ENCODE measurements around the gene SP7. TPM values are rescaled to one million over a fixed set of nuclear protein-coding genes. Genes with fewer than 3 reads are reported as not detected.
"Not testable (repeated sequence)": the region's sequence is repeated elsewhere in the genome, so short reads cannot be mapped to it uniquely, and the experiment has no call there.

The SP7 gene
- total RNA-seq, 2 experiments from 2014 or later, result not detected

GRCh38 chr12:53299454-53300180, 36.5 kb downstream of the SP7 start, which contains the start of gene MYG1:
TSS of gene MYG1 (plus strand) at chr12:53299695. CDS start at chr12:53299738, 43 bp downstream.
- H3K4me3 Mint-ChIP-seq, result peak within 1 kb of the TSS; percentile 89
- no peaks in the 10 kb centered on the region for H3K27me3 Mint-ChIP-seq
- peaks cover 39% of the 10 kb centered on the region for H3K36me3 Mint-ChIP-seq (ENCODE audit: low read depth)
- H3K27ac Mint-ChIP-seq, result peak within 1 kb of the TSS; percentile 86
- ChIA-PET CTCF (interaction anchor here (0.7 to 2.9 kb wide), 11 partner anchors 9 to 104 kb away, joined by 3 to 30 read pairs (median 3); partner anchors contain the start of genes AAAS and ESPL1), POLR2A (interaction anchor here (0.6 kb wide), 1 partner anchor 122 kb away, joined by 3 read pairs; no protein-coding TSS in a partner anchor)
- no peaks in the 10 kb centered on the region for H3K9me3 Mint-ChIP-seq
- peak; percentile 90 for DNase-seq
- H3K4me1 Mint-ChIP-seq, result peaks cover 68% of the 10 kb centered on the region

DNA sequence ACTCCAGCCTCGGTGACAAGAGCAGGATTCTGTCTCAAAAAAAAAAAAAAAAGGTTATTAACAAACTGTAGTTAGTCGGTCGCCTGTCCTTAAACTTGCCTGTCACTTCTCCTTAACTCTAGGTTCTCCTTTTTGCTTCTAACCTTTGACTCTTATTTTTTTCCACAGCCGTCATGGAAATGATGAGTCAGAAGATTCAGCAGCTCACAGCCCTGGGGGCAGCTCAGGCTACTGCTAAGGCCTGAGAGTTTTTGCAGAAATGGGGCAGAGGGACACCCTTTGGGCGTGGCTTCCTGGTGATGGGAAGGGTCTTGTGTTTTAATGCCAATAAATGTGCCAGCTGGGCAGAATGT, 37.1 kb downstream of the SP7 start:
- H3K27me3 Mint-ChIP-seq, result no peaks in the 10 kb centered on the region
- CTCF ChIA-PET, result interaction anchor here (0.7 to 2.9 kb wide), 12 partner anchors 8 to 104 kb away, joined by 3 to 30 read pairs (median 3); partner anchors contain the start of genes AAAS and ESPL1
- peak overlapping the region; percentile 86 for H3K27ac Mint-ChIP-seq
- H3K9me3 Mint-ChIP-seq, result no peaks in the 10 kb centered on the region
- POLR2A ChIA-PET, result interaction anchor here (1.5 kb wide), 1 partner anchor 22 kb away, joined by 4 read pairs; the partner anchor contains the start of gene AAAS
- peak overlapping the region; percentile 89 for H3K4me3 Mint-ChIP-seq
- peaks cover 44% of the 10 kb centered on the region for H3K36me3 Mint-ChIP-seq (ENCODE audit: low read depth)
- DNase-seq, result peak; percentile 53
- peaks cover 73% of the 10 kb centered on the region for H3K4me1 Mint-ChIP-seq

GRCh38 chr12:53298164-53298563, 38.0 kb downstream of the SP7 start:
- Mint-ChIP-seq H3K36me3 (ENCODE audit: low read depth) (peaks cover 50% of the 10 kb centered on the region), H3K9me3 (no peaks in the 10 kb centered on the region), H3K27me3 (no peaks in the 10 kb centered on the region), H3K27ac (no peak overlapping the region), H3K4me1 (peaks cover 75% of the 10 kb centered on the region), H3K4me3 (no peak overlapping the region)
- CTCF ChIA-PET, result interaction anchor here (0.6 to 2.9 kb wide), 10 partner anchors 10 to 232 kb away, joined by 3 to 30 read pairs (median 3); partner anchors contain the start of gene AAAS
- POLR2A ChIA-PET, result interaction anchor here (1.5 kb wide), 1 partner anchor 23 kb away, joined by 4 read pairs; the partner anchor contains the start of gene AAAS
- DNase-seq, result no peak

- not testable (repeated sequence) for DNase-seq, H3K27me3 Mint-ChIP-seq, H3K9me3 Mint-ChIP-seq, H3K27ac Mint-ChIP-seq
- CTCF ChIA-PET, result interaction anchor here (0.9 to 2.9 kb wide), 6 partner anchors 24 to 231 kb away, joined by 3 to 30 read pairs (median 4); partner anchors contain the start of gene AAAS
- peaks cover 67% of the 10 kb centered on the region for H3K4me1 Mint-ChIP-seq
- peak overlapping the region; percentile 97 for H3K4me3 Mint-ChIP-seq
- POLR2A ChIA-PET, result interaction anchor here (0.5 kb wide), 1 partner anchor 44 kb away, joined by 3 read pairs; no protein-coding TSS in a partner anchor
- peaks cover 51% of the 10 kb centered on the region for H3K36me3 Mint-ChIP-seq (ENCODE audit: low read depth)
These were observed 39.0 kb downstream of the SP7 start for GRCh38 chr12:53297106-53297505.

- Mint-ChIP-seq H3K9me3 (no peaks in the 10 kb centered on the region), H3K36me3 (ENCODE audit: low read depth) (peaks cover 55% of the 10 kb centered on the region), H3K27ac (peak overlapping the region; percentile 91), H3K27me3 (no peaks in the 10 kb centered on the region), H3K4me3 (peak overlapping the region; percentile 97), H3K4me1 (peaks cover 56% of the 10 kb centered on the region)
- DNase-seq, result no peak
- POLR2A ChIA-PET, result interaction anchor here (0.5 to 1.1 kb wide), 5 partner anchors 12 to 213 kb away, joined by 3 to 8 read pairs (median 3); partner anchors contain the start of gene AAAS
- CTCF ChIA-PET, result interaction anchor here (0.5 to 1.8 kb wide), 12 partner anchors 10 to 116 kb away, joined by 3 to 20 read pairs (median 5); partner anchors contain the start of gene AAAS
These were observed 40.3 kb downstream of the SP7 start for GRCh38 chr12:53295891-53296219.

DNA sequence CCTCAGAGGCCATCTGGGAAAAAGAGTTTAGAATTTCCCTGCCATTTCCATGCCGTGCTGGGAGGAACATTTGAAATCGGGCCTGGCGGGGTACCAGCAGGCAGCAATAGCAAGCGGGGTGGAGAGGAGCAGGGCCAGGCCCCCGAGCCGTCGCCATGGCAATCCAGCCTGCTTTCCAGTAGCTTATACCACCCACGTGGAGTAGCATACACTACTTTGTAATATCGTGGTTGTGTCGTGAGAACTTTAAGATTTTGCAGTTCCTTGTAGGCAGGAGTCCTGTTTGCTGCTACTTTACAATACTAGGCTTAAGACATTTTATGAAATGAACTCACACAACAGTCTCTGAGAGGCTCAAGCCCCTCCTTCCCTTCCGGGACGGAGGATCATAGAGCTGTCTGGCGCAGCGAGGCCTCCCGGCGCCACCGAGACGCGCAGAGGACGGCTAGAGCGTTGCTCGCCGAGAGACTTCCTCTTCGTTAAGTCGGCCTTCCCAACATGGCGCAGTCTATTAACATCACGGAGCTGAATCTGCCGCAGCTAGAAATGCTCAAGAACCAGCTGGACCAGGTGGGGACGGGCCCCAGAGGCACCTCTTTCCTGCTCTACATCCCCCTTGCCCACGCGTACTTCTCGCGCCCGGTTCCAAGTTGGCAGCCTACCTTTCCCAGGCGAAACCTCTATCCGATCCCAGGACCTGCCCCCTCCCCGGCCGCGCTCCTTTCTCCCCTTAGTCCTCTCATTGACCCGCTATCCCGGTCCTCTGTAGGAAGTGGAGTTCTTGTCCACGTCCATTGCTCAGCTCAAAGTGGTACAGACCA, 40.9 kb downstream of the SP7 start, which contains the start of gene PFDN5:
TSS of gene PFDN5 (plus strand) at position 473 of the 821 bp plus-strand sequence. CDS start at position 499, 26 bp downstream.
- Mint-ChIP-seq H3K36me3 (ENCODE audit: low read depth) (peaks cover 56% of the 10 kb centered on the region), H3K4me3 (peak within 1 kb of the TSS; percentile 97), H3K27ac (peak within 1 kb of the TSS; percentile 91), H3K9me3 (no peaks in the 10 kb centered on the region), H3K27me3 (no peaks in the 10 kb centered on the region), H3K4me1 (peaks cover 50% of the 10 kb centered on the region)
- ChIA-PET CTCF (interaction anchor here (0.5 to 1.8 kb wide), 18 partner anchors 8 to 126 kb away, joined by 3 to 20 read pairs (median 4); partner anchors contain the start of genes AAAS and ITGB7), POLR2A (interaction anchor here (0.5 to 1.1 kb wide), 5 partner anchors 13 to 213 kb away, joined by 3 to 8 read pairs (median 3); partner anchors contain the start of gene AAAS)
- peak; percentile 92 for DNase-seq

- Mint-ChIP-seq H3K4me1 (peaks cover 39% of the 10 kb centered on the region), H3K36me3 (ENCODE audit: low read depth) (peaks cover 63% of the 10 kb centered on the region), H3K9me3 (no peaks in the 10 kb centered on the region), H3K27ac (no peak overlapping the region), H3K27me3 (no peaks in the 10 kb centered on the region), H3K4me3 (no peak overlapping the region)
- CTCF ChIA-PET, result interaction anchor here (0.7 to 5.5 kb wide), 5 partner anchors 16 to 244 kb away, joined by 3 to 22 read pairs (median 5); partner anchors contain the start of gene AAAS
- DNase-seq, result no peak
- POLR2A ChIA-PET, result no interaction called here
These were observed 43.7 kb downstream of the SP7 start for GRCh38 chr12:53292426-53292825.

- Mint-ChIP-seq H3K27me3 (no peaks in the 10 kb centered on the region), H3K4me1 (peaks cover 25% of the 10 kb centered on the region), H3K9me3 (no peaks in the 10 kb centered on the region), H3K4me3 (no peak overlapping the region), H3K36me3 (ENCODE audit: low read depth) (peaks cover 62% of the 10 kb centered on the region), H3K27ac (no peak overlapping the region)
- CTCF ChIA-PET, result interaction anchor here (0.8 to 5.5 kb wide), 8 partner anchors 9 to 77 kb away, joined by 3 to 22 read pairs (median 4); partner anchors contain the start of genes AAAS, ESPL1 and MYG1
- DNase-seq, result no peak
- POLR2A ChIA-PET, result no interaction called here
These were observed 45.5 kb downstream of the SP7 start for GRCh38 chr12:53290661-53291060.

GRCh38 chr12:53289891-53290290, 46.3 kb downstream of the SP7 start:
- no peak for DNase-seq
- Mint-ChIP-seq H3K27me3 (no peaks in the 10 kb centered on the region), H3K27ac (no peak overlapping the region), H3K9me3 (no peaks in the 10 kb centered on the region), H3K36me3 (ENCODE audit: low read depth) (peaks cover 62% of the 10 kb centered on the region), H3K4me1 (peaks cover 19% of the 10 kb centered on the region), H3K4me3 (no peak overlapping the region)
- ChIA-PET POLR2A (no interaction called here), CTCF (interaction anchor here (0.7 to 5.5 kb wide), 8 partner anchors 10 to 76 kb away, joined by 3 to 22 read pairs (median 8); partner anchors contain the start of genes AAAS, ESPL1 and MYG1)

DNA sequence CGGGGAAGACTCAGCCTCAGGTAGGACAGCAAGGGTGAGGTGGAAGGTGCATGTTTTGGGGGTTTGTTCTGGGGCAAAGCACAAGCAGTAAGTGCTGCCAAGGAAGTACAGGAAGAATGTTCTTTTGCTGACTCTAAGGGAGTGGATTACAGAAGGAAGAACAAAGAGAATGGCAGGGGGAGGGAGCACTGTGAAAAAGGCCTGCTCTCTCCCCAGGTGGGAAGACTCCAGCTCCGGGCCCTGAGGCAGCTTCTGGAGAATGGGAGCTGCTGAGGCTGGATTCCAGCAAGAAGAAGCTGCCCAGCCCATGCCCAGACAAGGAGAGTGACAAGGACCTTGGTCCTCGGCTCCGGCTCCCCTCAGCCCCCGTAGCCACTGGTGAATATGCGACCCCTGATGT, 47.8 kb downstream of the SP7 start:
- H3K9me3 Mint-ChIP-seq, result no peaks in the 10 kb centered on the region
- POLR2A ChIA-PET, result interaction anchor here (0.6 kb wide), 1 partner anchor 10 kb away, joined by 3 read pairs; no protein-coding TSS in a partner anchor
- CTCF ChIA-PET, result interaction anchor here (0.9 to 5.5 kb wide), 11 partner anchors 10 to 129 kb away, joined by 3 to 22 read pairs (median 5); partner anchors contain the start of genes AAAS and ESPL1
- peaks cover 9% of the 10 kb centered on the region for H3K4me1 Mint-ChIP-seq
- no peak overlapping the region for H3K4me3 Mint-ChIP-seq
- H3K27ac Mint-ChIP-seq, result peak overlapping the region; percentile 3
- no peak for DNase-seq
- H3K36me3 Mint-ChIP-seq (ENCODE audit: low read depth), result peaks cover 61% of the 10 kb centered on the region
- no peaks in the 10 kb centered on the region for H3K27me3 Mint-ChIP-seq

- peak overlapping the region; percentile 64 for H3K27ac Mint-ChIP-seq
- POLR2A ChIA-PET, result no interaction called here
These were observed 48.4 kb downstream of the SP7 start for GRCh38 chr12:53287741-53288216.

More at GRCh38 chr12:53287741-53288216, 48.4 kb downstream of the SP7 start:
- CTCF ChIA-PET, result interaction anchor here (0.9 to 4.4 kb wide), 13 partner anchors 9 to 221 kb away, joined by 3 to 21 read pairs (median 5); partner anchors contain the start of genes ESPL1 and MYG1
- DNase-seq, result peak; percentile 76
- peaks cover 56% of the 10 kb centered on the region for H3K36me3 Mint-ChIP-seq (ENCODE audit: low read depth)
- H3K27me3 Mint-ChIP-seq, result no peaks in the 10 kb centered on the region
- no peaks in the 10 kb centered on the region for H3K9me3 Mint-ChIP-seq
- H3K4me3 Mint-ChIP-seq, result no peak overlapping the region
- H3K4me1 Mint-ChIP-seq, result peaks cover 9% of the 10 kb centered on the region
